Testis (tissue), 3 donors: ENCODE measurements around the gene NOS3. TPM values are rescaled to one million over a fixed set of nuclear protein-coding genes. Genes with fewer than 3 reads are reported as not detected.

Experiments
- DNase-seq: peaks from one replicate; pipeline ENCODE4 v3.0.0-alpha.2; 2019
- H3K27ac ChIP-seq, 2 donors: fragments of 200-600 bp; sonication (generic); one replicate each; pipeline ENCODE4 v1.5.1; 2019
- H3K27me3 ChIP-seq: fragments of 200-600 bp; sonication (generic); one replicate; pipeline ENCODE4 v1.5.1; 2019
- H3K36me3 ChIP-seq: fragments of 200-600 bp; sonication (generic); one replicate; pipeline ENCODE4 v1.5.1; 2017; ENCODE audit warnings: low read depth; ENCODE audit errors: missing control alignments
- H3K4me1 ChIP-seq: fragments of 200-600 bp; sonication (generic); one replicate; pipeline ENCODE4 v1.5.1; 2019
- H3K4me3 ChIP-seq, 2 donors: fragments of 200-600 bp; sonication (generic); one replicate each; pipeline ENCODE4 v1.5.1; 2017 to 2019
- H3K9me3 ChIP-seq: fragments of 200-600 bp; sonication (generic); one replicate; pipeline ENCODE4 v1.5.1; 2017
- CTCF ChIP-seq, 3 experiments: fragments of 450-650 bp in 2 of 3; fragments of 200-600 bp in 1 of 3; sonication (generic) in 1 of 3; IDR thresholded peaks; one replicate each; pipeline ENCODE4 v1.5.1; 2016 to 2019; ENCODE audit warnings: antibody characterized with exemption in 3 of 3, mild to moderate bottlenecking in 2 of 3, moderate library complexity in 1 of 3
- POLR2A ChIP-seq: fragments of 450-650 bp; IDR thresholded peaks from one replicate; pipeline ENCODE4 v1.6.1; 2017; ENCODE audit warnings: antibody characterized with exemption, mild to moderate bottlenecking, moderate library complexity
- WGBS, 2 donors: methylation state at CpG; one replicate each; pipeline ENCODE4 v1.1.5; 2018; 5-methylcytosine and 5-hydroxymethylcytosine counted together
- intact Hi-C: fragments of 100-400 bp; cut with DNase I; formaldehyde crosslinking; loops from one replicate; pipeline ENCODE4 v1.15.1; 2023; ENCODE audit warnings: low total_unique reads
- polyA plus RNA-seq: library from polyadenylated mRNA; stranded (reverse); fragments of 350-450 nt; fragmentation: Illumina TruSeq; extraction: RNeasy Lipid Tissue Mini Kit (QIAGEN cat#74804); gene quantifications from one replicate; pipeline ENCODE4 v1.2.3, GENCODE V29; 2014; ENCODE audit warnings: low read depth, low replicate concordance; ENCODE audit not compliant: insufficient read depth
- total RNA-seq, 2 donors: library from RNA; depleted of rRNA; stranded (reverse); fragments of >200 nt; gene quantifications; one replicate each; pipeline ENCODE4 v1.2.3, GENCODE V29; 2016

NOS3 gene
- total and polyA plus RNA-seq, 3 donors from 2014 or later = 19.5 to 36.6 (median 25.0) TPM

GRCh38 chr7:151057989-151058780, 67.4 kb downstream of the NOS3 start:
- Histone ChIP-seq H3K4me3 (peak overlapping the region; percentile 86 to 93), H3K27ac (peak overlapping the region; percentile 84 to 98), H3K27me3 (no peaks in the 10 kb centered on the region), H3K9me3 (no peaks in the 10 kb centered on the region), H3K36me3 (no peaks in the 10 kb centered on the region), H3K4me1 (peaks cover 41% of the 10 kb centered on the region)
- 0 to 1% methylated on average over 15 to 46 of the region's 46 CpGs for WGBS, 2 donors
- peak; percentile 83 for TF ChIP-seq POLR2A
- no peak for TF ChIP-seq CTCF (IDR thresholded peaks at IDR 0.05)
- DNase-seq = peak; percentile 100
- intact Hi-C loops = no loop called here

GRCh38 chr7:151058781-151059366, 68.1 kb downstream of the NOS3 start:
- peaks cover 45% of the 10 kb centered on the region for H3K4me1 ChIP-seq

GRCh38 chr7:151059367-151060112, 68.7 kb downstream of the NOS3 start, which contains the start of gene SLC4A2:
SLC4A2 (plus strand) TSS chr7:151059589; CDS start chr7:151061988, 2,399 bp downstream.
- 1% methylated on average over 14 to 64 of the region's 75 CpGs for WGBS, 2 donors
- DNase-seq = peak; percentile 89
- TF ChIP-seq POLR2A (no peak), CTCF (IDR thresholded peaks at IDR 0.05) (peak; percentile 18 to 51 (median 19))
- H3K27ac ChIP-seq = peak within 1 kb of the TSS; percentile 84 to 98
- no peaks in the 10 kb centered on the region for H3K36me3 ChIP-seq
- no peaks in the 10 kb centered on the region for H3K9me3 ChIP-seq
- no peaks in the 10 kb centered on the region for H3K27me3 ChIP-seq
- intact Hi-C loops = no loop called here
- H3K4me3 ChIP-seq = peak within 1 kb of the TSS; percentile 86 to 93
- peaks cover 45% of the 10 kb centered on the region for H3K4me1 ChIP-seq

More at GRCh38 chr7:151058781-151059366, 68.1 kb downstream of the NOS3 start:
- TF ChIP-seq CTCF (IDR thresholded peaks at IDR 0.05) (no peak), POLR2A (no peak)
- Histone ChIP-seq H3K9me3 (no peaks in the 10 kb centered on the region), H3K36me3 (no peaks in the 10 kb centered on the region), H3K27ac (peak overlapping the region; percentile 84 to 98), H3K27me3 (no peaks in the 10 kb centered on the region), H3K4me3 (peak overlapping the region; percentile 86 to 93)
- WGBS, 2 donors = 2 to 4% methylated on average over 18 of the region's 18 CpGs
- no peak for DNase-seq
- intact Hi-C loops = no loop called here

GRCh38 chr7:151060113-151060415, 69.2 kb downstream of the NOS3 start:
- intact Hi-C loops = no loop called here
- TF ChIP-seq POLR2A = no peak
- TF ChIP-seq CTCF (IDR thresholded peaks at IDR 0.05) = peak in 1 of 3 experiments; percentile 5
- WGBS, 2 donors = 1 to 2% methylated on average over 12 to 17 of the region's 17 CpGs
- H3K4me3 ChIP-seq = peak overlapping the region; percentile 86 to 93
- peak overlapping the region; percentile 84 to 98 for H3K27ac ChIP-seq
- no peaks in the 10 kb centered on the region for H3K9me3 ChIP-seq
- no peaks in the 10 kb centered on the region for H3K36me3 ChIP-seq
- peaks cover 45% of the 10 kb centered on the region for H3K4me1 ChIP-seq
- no peak for DNase-seq
- H3K27me3 ChIP-seq = no peaks in the 10 kb centered on the region
